RPMI8226 (cell line): ENCODE results near the gene ACVR1.

Source experiments
- DNase-seq: peaks from one replicate; pipeline ENCODE4 v3.0.0-alpha.2; 2015

ACVR1 gene

DNA sequence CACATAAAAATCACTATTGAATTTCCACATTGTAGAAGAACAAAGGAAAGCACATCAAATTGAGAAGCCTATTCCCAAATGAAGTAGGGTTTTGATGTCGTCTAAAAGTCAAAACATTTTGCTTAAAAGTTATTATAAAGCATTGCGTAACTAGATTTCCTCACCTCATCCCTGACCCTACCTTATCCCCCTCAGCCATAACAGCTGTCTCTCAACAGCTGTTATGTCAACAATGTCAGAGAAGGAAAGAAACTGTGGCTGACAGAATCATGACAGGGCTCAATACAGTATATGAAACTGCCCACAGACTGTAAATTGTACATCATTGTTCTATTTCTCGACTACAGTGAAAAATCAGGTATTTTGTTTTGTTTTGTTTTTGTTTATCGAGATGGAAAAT, 184.4 kb downstream of the ACVR1 start:
- DNase-seq = no peak

DNA sequence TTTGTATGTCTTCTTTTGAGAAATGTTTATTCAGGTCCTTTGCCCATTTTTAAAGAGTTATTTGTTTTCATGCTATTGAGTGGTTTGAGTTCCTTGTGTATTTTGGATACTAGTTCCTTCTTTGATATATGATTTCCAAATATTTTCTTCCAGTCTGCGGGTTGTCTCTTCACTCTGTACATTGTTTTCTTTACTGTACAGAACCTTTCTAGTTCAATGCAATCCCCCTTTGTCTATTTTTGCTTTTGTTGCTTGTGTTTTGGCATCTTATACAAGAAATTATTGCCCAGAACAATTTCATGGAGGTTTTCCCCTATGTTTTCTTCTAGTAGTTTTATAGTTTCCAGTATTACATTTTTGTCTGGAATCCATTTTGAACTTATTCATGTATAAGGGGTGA, 185.0 kb downstream of the ACVR1 start:
- DNase-seq = no peak
